HepG2 (cell line): ENCODE data around the gene SERPINB1. TPM values are rescaled to one million over a fixed set of nuclear protein-coding genes. Genes with fewer than 3 reads are reported as not detected.

ENCODE experiments used
- AHR ChIP-seq: IDR thresholded peaks from 2 replicates; pipeline ENCODE4 v1.6.1; 2018; ENCODE audit warnings: missing genetic modification reagents, missing compliant biosample characterization
- MXI1 ChIP-seq: IDR thresholded peaks from 3 replicates; pipeline ENCODE4 v1.6.1; 2012; ENCODE audit warnings: low read depth, low read length, inconsistent platforms, borderline replicate concordance
- NR2F6 ChIP-seq, 2 experiments: IDR thresholded peaks; 2 replicates each; pipeline ENCODE4 v1.6.1; 2016; ENCODE audit warnings: antibody characterized with exemption in 1 of 2, mild to moderate bottlenecking in 1 of 2
- PHF21A ChIP-seq: sonication (generic); formaldehyde crosslinking; IDR thresholded peaks from 2 replicates; pipeline ENCODE4 v1.5.0; 2020; ENCODE audit warnings: mild to moderate bottlenecking, missing genetic modification reagents
- ZC3H4 ChIP-seq: sonication (generic); formaldehyde crosslinking; IDR thresholded peaks from 2 replicates; pipeline ENCODE4 v1.4.0; 2020; ENCODE audit warnings: missing genetic modification reagents, borderline replicate concordance
- ZNF652 ChIP-seq: IDR thresholded peaks from 2 replicates; pipeline ENCODE4 v1.6.1; 2016; ENCODE audit warnings: low read depth, borderline replicate concordance
- ZNF777 ChIP-seq: sonication (generic); formaldehyde crosslinking; IDR thresholded peaks from 2 replicates; pipeline ENCODE4 v1.4.0; 2020; ENCODE audit warnings: missing genetic modification reagents
- polyA plus RNA-seq, 8 experiments: library from polyadenylated mRNA; depleted of rRNA in 3 of 8; stranded (reverse) in 7 of 8; unstranded in 1 of 8; fragments of >200 nt; fragmentation: Illumina TruSeq in 4 of 8; extraction: Trizol in 4 of 8; gene quantifications; 2 replicates each; pipeline versions ENCODE4 v1.2.1 to v1.2.3, GENCODE V29; 2011 to 2016; ENCODE audit warnings: low read depth in 4 of 8, missing spikeins in 1 of 8, mixed read lengths in 1 of 8; ENCODE audit not compliant: insufficient read depth in 1 of 8
- total RNA-seq, 5 experiments: library from RNA; depleted of rRNA; stranded (reverse); fragments of >200 nt; fragmentation: Illumina TruSeq; extraction: Trizol; gene quantifications; 2 replicates each; pipeline ENCODE4 v1.2.3, GENCODE V29; 2016; ENCODE audit warnings: low read depth in 1 of 5
- TF ChIP-seq, protein P1 (sequence below): sonication (generic); formaldehyde crosslinking; IDR thresholded peaks from 2 replicates; pipeline ENCODE4 v1.5.0; 2020; ENCODE audit warnings: missing genetic modification reagents
- TF ChIP-seq, protein P2 (sequence below): IDR thresholded peaks from 2 replicates; pipeline ENCODE4 v1.6.1; 2012; ENCODE audit warnings: inconsistent platforms
- TF ChIP-seq, protein P3 (sequence below): sonication (generic); formaldehyde crosslinking; IDR thresholded peaks from 2 replicates; pipeline ENCODE4 v1.4.0; 2020; ENCODE audit warnings: missing genetic modification reagents
- TF ChIP-seq, protein P4 (sequence below): sonication (generic); formaldehyde crosslinking; IDR thresholded peaks from 2 replicates; pipeline ENCODE4 v1.5.1; 2020; ENCODE audit warnings: missing genetic modification reagents, mild to moderate bottlenecking, borderline replicate concordance
- TF ChIP-seq, protein P5 (sequence below): sonication (generic); formaldehyde crosslinking; IDR thresholded peaks from 2 replicates; pipeline ENCODE4 v1.4.0; 2020; ENCODE audit warnings: missing genetic modification reagents, borderline replicate concordance
- TF ChIP-seq, protein P6 (sequence below): IDR thresholded peaks from 2 replicates; pipeline ENCODE4 v1.4.0; 2020; ENCODE audit warnings: mild to moderate bottlenecking, missing genetic modification reagents
- TF ChIP-seq, protein P7 (sequence below): IDR thresholded peaks from 2 replicates; pipeline ENCODE4 v1.6.1; 2018; ENCODE audit warnings: missing genetic modification reagents

Gene SERPINB1
- total and polyA plus RNA-seq, 2 of the 13 experiments (the other 11 are each of a cell fraction or from before 2014, with no cell fraction given), result 41.4 to 60.5 TPM

DNA sequence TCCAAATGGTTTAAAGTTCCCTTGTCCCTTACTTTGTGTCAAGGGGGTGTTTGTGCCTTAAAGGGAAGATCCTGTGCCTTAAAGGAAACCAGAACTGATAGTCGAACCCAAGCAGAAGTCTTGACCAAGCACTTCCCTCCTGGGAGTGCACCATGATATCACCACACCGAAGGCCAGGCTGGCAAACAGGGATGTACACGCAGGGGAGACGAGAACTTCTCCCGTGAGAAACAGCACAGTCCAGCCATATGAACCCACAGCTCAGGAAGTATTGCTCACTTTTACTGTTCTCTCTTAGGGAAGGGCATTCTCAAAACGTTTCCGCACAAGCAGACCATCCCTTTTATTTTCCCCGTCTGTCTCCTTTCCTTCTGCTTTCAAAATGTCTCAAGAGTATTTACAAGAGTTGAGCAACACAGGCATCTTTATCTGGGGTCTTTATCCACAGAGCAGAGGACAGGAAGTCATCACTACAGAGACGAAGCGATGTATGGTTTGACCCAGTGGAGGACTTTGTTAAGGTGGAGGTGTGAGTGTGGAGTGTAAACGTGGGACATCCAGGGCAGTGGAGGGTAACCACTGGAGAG lies 12.8 kb upstream of the SERPINB1 start (continued):
- TF ChIP-seq NR2F6 (IDR thresholded peaks at IDR 0.05) (no peak), NR2F6 (CRISPR knock-in tag; IDR thresholded peaks at IDR 0.05) (no peak), MXI1 (no peak), ZNF777 (CRISPR knock-in tag) (0 out of 2 replicates have a peak, but pooled peaks have one; percentile 48), PHF21A (CRISPR knock-in tag) (no peak), AHR (CRISPR knock-in tag) (0 out of 2 replicates have a peak, but pooled peaks have one; percentile 41), ZC3H4 (no peak), ZNF652 (no peak)
- TF ChIP-seq, protein P1, sequence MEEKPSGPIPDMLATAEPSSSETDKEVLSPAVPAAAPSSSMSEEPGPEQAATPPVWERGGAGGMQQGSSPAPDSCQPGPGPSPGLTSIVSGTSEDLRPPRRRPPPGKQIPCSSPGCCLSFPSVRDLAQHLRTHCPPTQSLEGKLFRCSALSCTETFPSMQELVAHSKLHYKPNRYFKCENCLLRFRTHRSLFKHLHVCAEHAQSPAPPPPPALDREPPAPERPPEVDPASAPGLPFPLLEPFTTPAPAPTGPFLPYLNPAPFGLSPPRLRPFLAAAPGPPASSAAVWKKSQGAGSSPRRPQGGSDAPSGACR (CRISPR knock-in tag), result no peak
- TF ChIP-seq, protein P2, sequence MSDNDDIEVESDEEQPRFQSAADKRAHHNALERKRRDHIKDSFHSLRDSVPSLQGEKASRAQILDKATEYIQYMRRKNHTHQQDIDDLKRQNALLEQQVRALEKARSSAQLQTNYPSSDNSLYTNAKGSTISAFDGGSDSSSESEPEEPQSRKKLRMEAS, result 0 out of 2 replicates have a peak, but pooled peaks have one; percentile 28
- TF ChIP-seq, protein P3, sequence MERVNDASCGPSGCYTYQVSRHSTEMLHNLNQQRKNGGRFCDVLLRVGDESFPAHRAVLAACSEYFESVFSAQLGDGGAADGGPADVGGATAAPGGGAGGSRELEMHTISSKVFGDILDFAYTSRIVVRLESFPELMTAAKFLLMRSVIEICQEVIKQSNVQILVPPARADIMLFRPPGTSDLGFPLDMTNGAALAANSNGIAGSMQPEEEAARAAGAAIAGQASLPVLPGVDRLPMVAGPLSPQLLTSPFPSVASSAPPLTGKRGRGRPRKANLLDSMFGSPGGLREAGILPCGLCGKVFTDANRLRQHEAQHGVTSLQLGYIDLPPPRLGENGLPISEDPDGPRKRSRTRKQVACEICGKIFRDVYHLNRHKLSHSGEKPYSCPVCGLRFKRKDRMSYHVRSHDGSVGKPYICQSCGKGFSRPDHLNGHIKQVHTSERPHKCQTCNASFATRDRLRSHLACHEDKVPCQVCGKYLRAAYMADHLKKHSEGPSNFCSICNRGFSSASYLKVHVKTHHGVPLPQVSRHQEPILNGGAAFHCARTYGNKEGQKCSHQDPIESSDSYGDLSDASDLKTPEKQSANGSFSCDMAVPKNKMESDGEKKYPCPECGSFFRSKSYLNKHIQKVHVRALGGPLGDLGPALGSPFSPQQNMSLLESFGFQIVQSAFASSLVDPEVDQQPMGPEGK (CRISPR knock-in tag), result no peak
- TF ChIP-seq, protein P4, sequence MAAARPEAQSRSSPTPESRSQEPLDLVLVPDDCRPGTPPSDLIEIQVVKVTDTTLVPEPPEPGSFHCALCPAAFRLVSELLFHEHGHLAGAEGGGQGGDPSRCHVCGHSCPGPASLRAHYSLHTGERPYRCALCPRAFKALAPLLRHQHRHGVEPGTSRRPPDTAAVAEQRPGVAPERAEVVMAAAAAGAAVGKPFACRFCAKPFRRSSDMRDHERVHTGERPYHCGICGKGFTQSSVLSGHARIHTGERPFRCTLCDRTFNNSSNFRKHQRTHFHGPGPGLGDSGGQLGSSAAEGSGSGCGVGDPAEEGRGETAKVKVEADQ (CRISPR knock-in tag), result no peak
- TF ChIP-seq, protein P5, sequence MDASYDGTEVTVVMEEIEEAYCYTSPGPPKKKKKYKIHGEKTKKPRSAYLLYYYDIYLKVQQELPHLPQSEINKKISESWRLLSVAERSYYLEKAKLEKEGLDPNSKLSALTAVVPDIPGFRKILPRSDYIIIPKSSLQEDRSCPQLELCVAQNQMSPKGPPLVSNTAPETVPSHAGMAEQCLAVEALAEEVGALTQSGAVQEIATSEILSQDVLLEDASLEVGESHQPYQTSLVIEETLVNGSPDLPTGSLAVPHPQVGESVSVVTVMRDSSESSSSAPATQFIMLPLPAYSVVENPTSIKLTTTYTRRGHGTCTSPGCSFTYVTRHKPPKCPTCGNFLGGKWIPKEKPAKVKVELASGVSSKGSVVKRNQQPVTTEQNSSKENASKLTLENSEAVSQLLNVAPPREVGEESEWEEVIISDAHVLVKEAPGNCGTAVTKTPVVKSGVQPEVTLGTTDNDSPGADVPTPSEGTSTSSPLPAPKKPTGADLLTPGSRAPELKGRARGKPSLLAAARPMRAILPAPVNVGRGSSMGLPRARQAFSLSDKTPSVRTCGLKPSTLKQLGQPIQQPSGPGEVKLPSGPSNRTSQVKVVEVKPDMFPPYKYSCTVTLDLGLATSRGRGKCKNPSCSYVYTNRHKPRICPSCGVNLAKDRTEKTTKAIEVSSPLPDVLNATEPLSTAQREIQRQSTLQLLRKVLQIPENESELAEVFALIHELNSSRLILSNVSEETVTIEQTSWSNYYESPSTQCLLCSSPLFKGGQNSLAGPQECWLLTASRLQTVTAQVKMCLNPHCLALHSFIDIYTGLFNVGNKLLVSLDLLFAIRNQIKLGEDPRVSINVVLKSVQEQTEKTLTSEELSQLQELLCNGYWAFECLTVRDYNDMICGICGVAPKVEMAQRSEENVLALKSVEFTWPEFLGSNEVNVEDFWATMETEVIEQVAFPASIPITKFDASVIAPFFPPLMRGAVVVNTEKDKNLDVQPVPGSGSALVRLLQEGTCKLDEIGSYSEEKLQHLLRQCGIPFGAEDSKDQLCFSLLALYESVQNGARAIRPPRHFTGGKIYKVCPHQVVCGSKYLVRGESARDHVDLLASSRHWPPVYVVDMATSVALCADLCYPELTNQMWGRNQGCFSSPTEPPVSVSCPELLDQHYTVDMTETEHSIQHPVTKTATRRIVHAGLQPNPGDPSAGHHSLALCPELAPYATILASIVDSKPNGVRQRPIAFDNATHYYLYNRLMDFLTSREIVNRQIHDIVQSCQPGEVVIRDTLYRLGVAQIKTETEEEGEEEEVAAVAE, result 0 out of 2 replicates have a peak, but pooled peaks have one; percentile 61
- TF ChIP-seq, protein P6, sequence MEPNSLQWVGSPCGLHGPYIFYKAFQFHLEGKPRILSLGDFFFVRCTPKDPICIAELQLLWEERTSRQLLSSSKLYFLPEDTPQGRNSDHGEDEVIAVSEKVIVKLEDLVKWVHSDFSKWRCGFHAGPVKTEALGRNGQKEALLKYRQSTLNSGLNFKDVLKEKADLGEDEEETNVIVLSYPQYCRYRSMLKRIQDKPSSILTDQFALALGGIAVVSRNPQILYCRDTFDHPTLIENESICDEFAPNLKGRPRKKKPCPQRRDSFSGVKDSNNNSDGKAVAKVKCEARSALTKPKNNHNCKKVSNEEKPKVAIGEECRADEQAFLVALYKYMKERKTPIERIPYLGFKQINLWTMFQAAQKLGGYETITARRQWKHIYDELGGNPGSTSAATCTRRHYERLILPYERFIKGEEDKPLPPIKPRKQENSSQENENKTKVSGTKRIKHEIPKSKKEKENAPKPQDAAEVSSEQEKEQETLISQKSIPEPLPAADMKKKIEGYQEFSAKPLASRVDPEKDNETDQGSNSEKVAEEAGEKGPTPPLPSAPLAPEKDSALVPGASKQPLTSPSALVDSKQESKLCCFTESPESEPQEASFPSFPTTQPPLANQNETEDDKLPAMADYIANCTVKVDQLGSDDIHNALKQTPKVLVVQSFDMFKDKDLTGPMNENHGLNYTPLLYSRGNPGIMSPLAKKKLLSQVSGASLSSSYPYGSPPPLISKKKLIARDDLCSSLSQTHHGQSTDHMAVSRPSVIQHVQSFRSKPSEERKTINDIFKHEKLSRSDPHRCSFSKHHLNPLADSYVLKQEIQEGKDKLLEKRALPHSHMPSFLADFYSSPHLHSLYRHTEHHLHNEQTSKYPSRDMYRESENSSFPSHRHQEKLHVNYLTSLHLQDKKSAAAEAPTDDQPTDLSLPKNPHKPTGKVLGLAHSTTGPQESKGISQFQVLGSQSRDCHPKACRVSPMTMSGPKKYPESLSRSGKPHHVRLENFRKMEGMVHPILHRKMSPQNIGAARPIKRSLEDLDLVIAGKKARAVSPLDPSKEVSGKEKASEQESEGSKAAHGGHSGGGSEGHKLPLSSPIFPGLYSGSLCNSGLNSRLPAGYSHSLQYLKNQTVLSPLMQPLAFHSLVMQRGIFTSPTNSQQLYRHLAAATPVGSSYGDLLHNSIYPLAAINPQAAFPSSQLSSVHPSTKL (CRISPR knock-in tag), result 0 out of 2 replicates have a peak, but pooled peaks have one; percentile 7
- TF ChIP-seq, protein P7, sequence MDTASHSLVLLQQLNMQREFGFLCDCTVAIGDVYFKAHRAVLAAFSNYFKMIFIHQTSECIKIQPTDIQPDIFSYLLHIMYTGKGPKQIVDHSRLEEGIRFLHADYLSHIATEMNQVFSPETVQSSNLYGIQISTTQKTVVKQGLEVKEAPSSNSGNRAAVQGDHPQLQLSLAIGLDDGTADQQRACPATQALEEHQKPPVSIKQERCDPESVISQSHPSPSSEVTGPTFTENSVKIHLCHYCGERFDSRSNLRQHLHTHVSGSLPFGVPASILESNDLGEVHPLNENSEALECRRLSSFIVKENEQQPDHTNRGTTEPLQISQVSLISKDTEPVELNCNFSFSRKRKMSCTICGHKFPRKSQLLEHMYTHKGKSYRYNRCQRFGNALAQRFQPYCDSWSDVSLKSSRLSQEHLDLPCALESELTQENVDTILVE (CRISPR knock-in tag), result 0 out of 2 replicates have a peak, but pooled peaks have one; percentile 9
